Adrenal gland (tissue), 12 donors: ENCODE measurements around the gene ADGRA1. TPM values are rescaled to one million over a fixed set of nuclear protein-coding genes. Genes with fewer than 3 reads are reported as not detected.
A peak's percentile ranks its signal among the peaks of the same experiment; 100 is the strongest.

Experiments used
- DNase-seq, 7 donors: peaks; one replicate each; pipeline ENCODE4 v3.0.0-alpha.2; 2019 to 2020
- H3K27ac ChIP-seq, 5 donors: fragments of 200-600 bp; sonication (generic) in 4 of 5; 1 replicate in 3 of 5; 2 replicates in 2 of 5; pipeline versions ENCODE4 v1.5.1 to v1.8.0; 2016 to 2020; ENCODE audit warnings: mild to moderate bottlenecking in 1 of 5
- H3K27me3 ChIP-seq: fragments of 200-600 bp; 2 replicates; pipeline ENCODE4 v1.8.0; 2021
- H3K36me3 ChIP-seq, 2 donors: fragments of 200-600 bp; replicated peaks in 1 of 2; 1 replicate in 1 of 2; 2 replicates in 1 of 2; pipeline versions ENCODE4 v1.5.1 to v1.8.0; 2018 to 2022
- H3K4me1 ChIP-seq, 2 donors: fragments of 200-600 bp; replicated peaks in 1 of 2; 1 replicate in 1 of 2; 2 replicates in 1 of 2; pipeline versions ENCODE4 v1.5.1 to v1.8.0; 2018 to 2021
- H3K4me3 ChIP-seq, 4 donors: fragments of 200-600 bp; sonication (generic) in 3 of 4; one replicate each; pipeline ENCODE4 v1.5.1; 2016 to 2018
- H3K9me3 ChIP-seq, 3 donors: fragments of 200-600 bp; sonication (generic) in 1 of 3; replicated peaks in 1 of 3; 1 replicate in 2 of 3; 2 replicates in 1 of 3; pipeline versions ENCODE4 v1.5.1 to v1.8.0; 2016 to 2021
- CTCF ChIP-seq, 6 experiments: fragments of 450-650 bp in 4 of 6; fragments of 200-600 bp in 2 of 6; sonication (generic) in 1 of 6; IDR thresholded peaks; 1 replicate in 5 of 6; 2 replicates in 1 of 6; pipeline versions ENCODE4 v1.5.1 to v1.8.0; 2016 to 2021; ENCODE audit warnings: antibody characterized with exemption in 6 of 6, mild to moderate bottlenecking in 2 of 6, moderate library complexity in 1 of 6
- POLR2A ChIP-seq, 2 donors: fragments of 450-650 bp; IDR thresholded peaks; one replicate each; pipeline ENCODE4 v1.6.1; 2017; ENCODE audit warnings: antibody characterized with exemption in 2 of 2, mild to moderate bottlenecking in 2 of 2, moderate library complexity in 1 of 2
- WGBS, 4 donors: extraction: QIAGEN DNeasy Blood & Tissue Kit in 2 of 4; methylation state at CpG; one replicate each; pipeline versions ENCODE4 v1.1.5 to v1.1.7; 2013 to 2017; 5-methylcytosine and 5-hydroxymethylcytosine counted together
- intact Hi-C, 2 donors: fragments of 100-400 bp; cut with DNase I; formaldehyde crosslinking; loops; one replicate each; pipeline versions ENCODE4 v1.14.1 to v1.15.0; 2022 to 2023
- polyA plus RNA-seq, 3 donors: library from polyadenylated mRNA; stranded (reverse); fragments of 200-250 nt in 2 of 3; fragments of 350-450 nt in 1 of 3; fragmentation: Illumina TruSeq in 1 of 3; extraction: RNeasy Lipid Tissue Mini Kit (QIAGEN cat#74804) in 1 of 3; gene quantifications; one replicate each; pipeline ENCODE4 v1.2.3, GENCODE V29; 2013 to 2014
- total RNA-seq, 9 donors: library from RNA; depleted of rRNA in 4 of 9; stranded (reverse); fragments of >200 nt in 4 of 9; fragments of 120-200 nt in 1 of 9; fragmentation: NEBNext Ultra II Directional in 1 of 9; extraction: Animal tissue kit (Norgen Biotek cat#: 25700) in 1 of 9; gene quantifications; one replicate each; pipeline versions ENCODE4 v1.1.0 to v1.2.4, GENCODE V29; 2013 to 2023
- donor health status: healthy with polysubstance abuse.
- donor health status: Bipolar disorder and iron deficiency.
- donor health status: DM: yes; HTN: yes; CAD: no.
- donor health status: DM: no; HTN: no; CAD: no.
- donor health status: DM: no; HTN: no; CAD: no.
- donor health status: DM: yes; HTN: yes; CAD: no.

ADGRA1 gene
- total and polyA plus RNA-seq, 12 donors: 0.06 to 8.2 (median 2.7) TPM; not detected in 2

GRCh38 chr10:133129071-133129858 lies 41.5 kb downstream of the ADGRA1 start:
- DNase-seq: peak in 2 of 7 donors; percentile 6 to 46
- 77 to 82% (median 80%) methylated on average over 24 to 39 of the region's 39 CpGs for whole genome bisulfite sequencing, 4 donors
- H3K27me3 ChIP-seq: peaks cover 4% of the 10 kb centered on the region

DNA sequence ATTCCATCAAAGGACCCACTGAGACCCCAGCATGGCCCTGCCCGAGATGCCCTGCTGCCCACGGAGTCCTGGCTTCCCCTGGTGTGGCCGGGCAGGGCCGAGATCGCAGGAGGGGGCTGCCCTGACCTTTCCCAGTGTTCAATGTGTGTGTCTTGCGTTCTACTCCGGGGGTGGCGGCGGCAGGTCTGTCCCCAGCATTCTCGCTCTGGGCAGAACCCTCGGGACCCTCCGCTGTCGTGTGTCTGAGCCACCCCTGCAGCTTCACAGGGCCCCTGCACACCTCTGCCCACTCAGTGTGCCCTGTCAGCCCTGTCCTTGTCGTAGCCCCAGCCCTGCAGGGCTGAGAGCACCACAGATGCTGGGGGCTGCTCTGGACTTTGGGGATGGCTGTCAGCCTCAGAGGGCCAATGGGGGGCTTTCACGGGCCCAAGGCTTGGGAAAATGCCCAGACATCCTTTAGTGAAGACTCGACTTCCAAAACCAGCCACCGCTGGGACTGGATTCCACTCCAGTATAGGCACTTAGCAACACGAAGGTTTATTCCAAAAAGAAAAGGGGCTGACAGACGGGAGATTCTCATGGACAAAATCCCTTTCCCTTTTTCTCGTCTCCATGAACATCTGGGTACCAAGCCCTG lies 42.3 kb downstream of the ADGRA1 start:
- Histone ChIP-seq H3K4me3 (no peak overlapping the region), H3K27me3 (no peaks in the 10 kb centered on the region), H3K9me3 (no peaks in the 10 kb centered on the region), H3K4me1 (no peaks in the 10 kb centered on the region), H3K36me3 (no peaks in the 10 kb centered on the region), H3K27ac (no peak overlapping the region)
- DNase-seq: peak in 1 of 7 donors; percentile 10
- TF ChIP-seq POLR2A (IDR thresholded peaks at IDR 0.05) (no peak), CTCF (IDR thresholded peaks at IDR 0.05) (no peak)
- intact Hi-C loops: loop anchor here in 1 of 2 donors (5.0 kb wide), 1 partner anchor 188 kb away; the partner anchor contains the start of gene CFAP46
- WGBS, 4 donors: 58 to 65% (median 61%) methylated on average over 11 to 20 of the region's 20 CpGs

More at GRCh38 chr10:133129071-133129858, 41.5 kb downstream of the ADGRA1 start:
- no peaks in the 10 kb centered on the region for H3K9me3 ChIP-seq
- H3K4me1 ChIP-seq: no peaks in the 10 kb centered on the region
- H3K27ac ChIP-seq: no peak overlapping the region
- no peak overlapping the region for H3K4me3 ChIP-seq
- TF ChIP-seq CTCF (IDR thresholded peaks at IDR 0.05) (no peak), POLR2A (IDR thresholded peaks at IDR 0.05) (no peak)
- intact Hi-C loops: loop anchor here in 1 of 2 donors (5.0 kb wide), 1 partner anchor 187 kb away; the partner anchor contains the start of gene CFAP46
- no peaks in the 10 kb centered on the region for H3K36me3 ChIP-seq

DNA sequence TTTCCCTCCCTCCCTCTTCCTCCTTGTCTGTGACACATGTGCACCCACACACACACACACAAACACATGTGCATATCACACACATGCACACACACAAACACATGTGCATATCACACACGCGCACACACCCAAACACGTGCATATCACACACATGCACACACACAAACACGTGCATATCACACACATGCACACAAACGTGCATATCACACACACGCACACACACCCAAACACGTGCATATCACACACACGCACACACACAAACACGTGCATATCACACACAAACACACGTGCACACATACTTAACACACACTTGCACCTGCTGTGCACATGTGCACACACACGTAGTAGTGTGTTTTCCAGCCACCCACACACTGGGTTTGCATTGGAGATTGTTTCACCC lies 42.9 kb downstream of the ADGRA1 start:
- no peak overlapping the region for H3K4me3 ChIP-seq
- no peaks in the 10 kb centered on the region for H3K36me3 ChIP-seq
- H3K9me3 ChIP-seq: no peaks in the 10 kb centered on the region
- intact Hi-C loops: no loop called here
- no peaks in the 10 kb centered on the region for H3K4me1 ChIP-seq
- H3K27me3 ChIP-seq: no peaks in the 10 kb centered on the region
- 73 to 84% (median 80%) methylated on average over 11 of the region's 11 CpGs for WGBS, 4 donors
- TF ChIP-seq CTCF (IDR thresholded peaks at IDR 0.05) (no peak), POLR2A (IDR thresholded peaks at IDR 0.05) (no peak)
- no peak overlapping the region for H3K27ac ChIP-seq
- DNase-seq: peak in 1 of 7 donors; percentile 5

DNA sequence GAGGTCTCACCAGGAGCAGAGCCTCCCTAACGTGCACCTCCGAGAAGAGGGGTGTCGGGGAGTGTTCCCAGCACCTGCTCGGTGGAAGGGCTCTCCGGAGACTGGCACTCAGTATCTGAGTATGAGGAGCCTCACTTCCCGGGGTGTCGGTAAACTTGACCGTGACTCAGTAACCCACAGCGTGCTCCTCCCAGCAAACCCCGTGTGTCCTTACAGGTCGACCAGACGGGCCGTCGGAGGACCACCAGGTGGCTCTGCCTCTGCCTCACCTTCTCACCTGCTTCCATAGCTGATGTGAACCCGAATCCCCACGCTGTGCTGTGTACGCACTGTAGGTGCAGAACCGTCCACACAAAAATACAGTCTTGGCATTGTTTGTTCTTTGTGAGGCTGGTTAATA lies 43.3 kb downstream of the ADGRA1 start:
- H3K4me3 ChIP-seq: no peak overlapping the region
- peak in 2 of 7 donors; percentile 12 to 47 for DNase-seq
- WGBS, 4 donors: 68 to 79% (median 72%) methylated on average over 6 to 18 of the region's 18 CpGs
- no peaks in the 10 kb centered on the region for H3K27me3 ChIP-seq
- H3K36me3 ChIP-seq: no peaks in the 10 kb centered on the region
- no peaks in the 10 kb centered on the region for H3K9me3 ChIP-seq
- intact Hi-C loops: no loop called here
- H3K27ac ChIP-seq: no peak overlapping the region
- H3K4me1 ChIP-seq: no peaks in the 10 kb centered on the region
- no peak for TF ChIP-seq CTCF (IDR thresholded peaks at IDR 0.05)
- no peak for TF ChIP-seq POLR2A (IDR thresholded peaks at IDR 0.05)
